Measurements from ENCODE around the gene BCAT1.

Gene BCAT1

GRCh38 chr12:24796876-24797275 lies 152.0 kb downstream of the BCAT1 start:
- Histone ChIP-seq H4K20me1 (ENCODE audit: insufficient read depth, low read length) (no peaks in the 10 kb centered on the region), H3K27ac (ENCODE audit: low read depth, low read length, poor library complexity, severe bottlenecking) (no peak overlapping the region), H3K4me2 (ENCODE audit: low read length) (no peak overlapping the region), H3K4me3 (ENCODE audit: low read depth, low read length, poor library complexity, severe bottlenecking) (no peak overlapping the region), H3K4me1 (ENCODE audit: insufficient read depth, low read length, severe bottlenecking) (no peaks in the 10 kb centered on the region), H3K9me2 (ENCODE audit: low read depth, low read length) (no peaks in the 10 kb centered on the region), H3K27me3 (ENCODE audit: insufficient read depth, low read length) (no peaks in the 10 kb centered on the region), H2AFZ (ENCODE audit: low read length) (no peak overlapping the region), H3K9ac (ENCODE audit: low read length) (no peak overlapping the region), H3K9me3 (ENCODE audit: low read length) (no peaks in the 10 kb centered on the region), H3F3A (ENCODE audit: insufficient read depth, low read length) (no peaks in the 10 kb centered on the region), H3K36me3 (ENCODE audit: insufficient read depth, low read length) (no peaks in the 10 kb centered on the region), H3K79me2 (ENCODE audit: insufficient read depth, low read length) (no peaks in the 10 kb centered on the region)
- TF ChIP-seq CTCF (IDR thresholded peaks at IDR 0.05; ENCODE audit: low read length) = no peak
- no peak for TF ChIP-seq EZH2 (IDR thresholded peaks at IDR 0.05; ENCODE audit: borderline replicate concordance, low read length)

GRCh38 chr12:24795699-24796347 lies 153.1 kb downstream of the BCAT1 start:
- Histone ChIP-seq H4K20me1 (ENCODE audit: insufficient read depth, low read length) (no peaks in the 10 kb centered on the region), H3K27ac (ENCODE audit: low read depth, low read length, poor library complexity, severe bottlenecking) (no peak overlapping the region), H3K4me1 (ENCODE audit: insufficient read depth, low read length, severe bottlenecking) (no peaks in the 10 kb centered on the region), H3K4me3 (ENCODE audit: low read depth, low read length, poor library complexity, severe bottlenecking) (peak overlapping the region; percentile 10), H3K4me2 (ENCODE audit: low read length) (0 out of 2 replicates have a peak overlapping the region, but pooled peaks have one; percentile 7), H3K27me3 (ENCODE audit: insufficient read depth, low read length) (no peaks in the 10 kb centered on the region; the same call in 1 of the 2 replicates), H3K9ac (ENCODE audit: low read length) (no peak overlapping the region), H3K79me2 (ENCODE audit: insufficient read depth, low read length) (no peaks in the 10 kb centered on the region), H3F3A (ENCODE audit: insufficient read depth, low read length) (no peaks in the 10 kb centered on the region), H3K9me3 (ENCODE audit: low read length) (no peaks in the 10 kb centered on the region), H2AFZ (ENCODE audit: low read length) (no peak overlapping the region), H3K36me3 (ENCODE audit: insufficient read depth, low read length) (no peaks in the 10 kb centered on the region), H3K9me2 (ENCODE audit: low read depth, low read length) (no peaks in the 10 kb centered on the region)
- no peak for TF ChIP-seq CTCF (IDR thresholded peaks at IDR 0.05; ENCODE audit: low read length)

- no peak for TF ChIP-seq CTCF (IDR thresholded peaks at IDR 0.05; ENCODE audit: low read length)
- TF ChIP-seq EZH2 (IDR thresholded peaks at IDR 0.05; ENCODE audit: borderline replicate concordance, low read length) = no peak
- no peaks in the 10 kb centered on the region for H3K79me2 ChIP-seq (ENCODE audit: insufficient read depth, low read length)
- no peak overlapping the region for H2AFZ ChIP-seq (ENCODE audit: low read length)
- H3F3A ChIP-seq (ENCODE audit: insufficient read depth, low read length) = no peaks in the 10 kb centered on the region
- no peak overlapping the region for H3K4me3 ChIP-seq (ENCODE audit: low read depth, low read length, poor library complexity, severe bottlenecking)
- H3K9me2 ChIP-seq (ENCODE audit: low read depth, low read length) = no peaks in the 10 kb centered on the region
- no peaks in the 10 kb centered on the region for H3K36me3 ChIP-seq (ENCODE audit: insufficient read depth, low read length)
- H3K9ac ChIP-seq (ENCODE audit: low read length) = no peak overlapping the region
- H4K20me1 ChIP-seq (ENCODE audit: insufficient read depth, low read length) = no peaks in the 10 kb centered on the region
- H3K4me1 ChIP-seq (ENCODE audit: insufficient read depth, low read length, severe bottlenecking) = no peaks in the 10 kb centered on the region
- H3K9me3 ChIP-seq (ENCODE audit: low read length) = no peaks in the 10 kb centered on the region
- H3K4me2 ChIP-seq (ENCODE audit: low read length) = no peak overlapping the region
- H3K27me3 ChIP-seq (ENCODE audit: insufficient read depth, low read length) = no peaks in the 10 kb centered on the region; the same call in 1 of the 2 replicates
- H3K27ac ChIP-seq (ENCODE audit: low read depth, low read length, poor library complexity, severe bottlenecking) = no peak overlapping the region
Measured at GRCh38 chr12:24791622-24792021, 157.3 kb downstream of the BCAT1 start.

Measured in OCI-LY1 (cell line).